Cerebellar cortex (tissue), 1 donor: ENCODE measurements around the gene PPP4C.

Source experiments
- DNase-seq: peaks from one replicate; pipeline ENCODE4 v3.0.0-alpha.2; 2015; ENCODE audit warnings: low spot score

Gene PPP4C

DNA sequence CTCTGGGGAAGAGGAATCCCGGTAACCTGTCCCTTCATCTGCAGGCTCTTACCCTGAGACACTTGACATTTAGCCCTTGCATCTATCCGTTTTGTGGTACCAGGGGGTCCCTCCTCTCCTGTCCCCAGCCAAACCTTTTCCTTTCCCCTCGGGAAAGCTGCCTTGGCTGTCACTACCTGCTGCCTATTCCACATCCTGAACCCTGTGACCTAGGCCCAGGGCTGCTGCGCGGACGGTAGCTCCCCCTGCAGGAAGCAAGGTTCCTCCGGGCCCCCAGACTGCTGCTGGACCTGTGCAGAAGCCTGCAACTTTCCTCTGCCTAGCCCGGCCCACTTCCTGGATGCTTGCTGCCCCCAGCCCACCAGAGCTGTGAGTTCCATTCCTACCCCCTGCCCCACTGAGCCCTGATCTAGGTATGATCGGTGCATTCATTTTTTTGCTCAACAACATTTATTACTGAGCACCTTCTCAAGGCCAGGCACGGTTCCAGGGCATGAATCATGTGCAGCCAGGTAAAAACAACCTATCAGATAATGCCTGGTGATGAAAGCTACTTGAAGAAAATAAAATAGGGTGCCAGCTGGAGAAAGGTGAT is 20.7 kb upstream of the PPP4C start:
- DNase-seq, result peak; percentile 60

DNA sequence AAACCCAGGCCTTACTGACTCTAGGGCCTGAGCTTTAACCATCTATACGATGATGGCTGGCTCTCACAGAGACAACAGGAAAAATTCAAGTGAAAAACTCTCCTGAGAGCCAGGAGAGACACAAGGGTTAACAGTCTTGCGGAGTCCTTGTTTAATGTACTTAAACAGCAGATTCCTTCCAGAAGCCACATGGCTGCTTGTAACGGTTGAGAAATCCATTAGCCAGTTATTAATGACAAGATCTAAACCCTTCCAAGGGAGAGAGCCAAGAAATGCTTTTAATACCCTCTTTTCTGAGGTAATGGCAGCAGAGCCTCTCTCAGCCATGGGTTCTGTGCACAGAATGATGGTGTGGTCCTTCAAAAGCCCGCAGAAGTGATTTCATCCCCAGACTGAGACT is 15.4 kb upstream of the PPP4C start:
- DNase-seq, result no peak

GRCh38 chr16:30060836-30061554 is 14.8 kb upstream of the PPP4C start:
- no peak for DNase-seq

DNA sequence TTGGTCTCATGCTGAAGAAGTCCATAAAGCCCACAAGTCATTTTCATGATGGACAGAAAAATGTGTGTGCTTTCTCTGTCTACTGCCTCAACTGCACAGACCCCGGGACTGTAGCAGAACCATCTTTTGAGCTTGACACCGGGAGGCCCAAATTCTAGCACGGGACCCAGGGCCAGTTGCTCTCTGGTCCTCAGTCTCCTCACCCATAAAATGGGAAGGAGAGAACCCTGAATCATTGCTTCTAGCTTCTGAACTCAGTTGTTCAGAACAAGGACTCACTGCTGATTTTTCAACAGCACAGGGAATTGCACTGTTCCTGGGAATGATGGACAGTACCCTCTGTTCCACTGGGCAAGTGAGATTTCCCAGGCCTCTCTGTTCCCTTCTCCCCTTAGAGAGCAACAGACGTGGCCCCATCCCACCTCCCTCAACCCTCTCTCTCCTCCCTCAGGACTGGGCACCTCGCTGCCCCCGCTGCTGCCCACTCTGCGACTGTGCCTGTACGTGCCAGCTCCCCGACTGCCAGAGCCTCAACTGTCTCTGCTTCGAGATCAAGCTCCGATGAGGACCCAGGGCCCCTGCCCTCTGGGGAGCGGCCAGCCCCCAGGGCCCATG is 12.4 kb upstream of the PPP4C start:
- DNase-seq, result no peak

GRCh38 chr16:30063893-30064728 is 11.7 kb upstream of the PPP4C start:
- peak; percentile 86 for DNase-seq

DNA sequence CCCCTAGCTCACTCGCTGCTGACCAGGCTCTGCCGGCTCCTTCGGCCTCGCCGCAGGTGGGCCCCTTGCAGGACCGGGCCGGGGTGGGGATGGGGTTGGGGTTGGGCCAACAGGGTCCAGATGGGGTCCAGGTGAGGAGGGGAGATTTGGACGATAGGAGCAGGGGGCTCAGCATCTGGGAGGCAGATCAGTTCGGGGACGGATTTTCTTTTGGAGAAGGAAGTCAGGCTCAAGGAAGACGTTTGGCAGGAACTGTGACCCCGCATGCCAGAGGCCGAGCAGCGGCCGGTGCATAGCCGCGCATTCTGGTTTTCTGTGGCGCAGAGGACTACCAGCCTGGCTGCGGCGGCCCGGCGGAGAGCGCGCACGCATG is 11.1 kb upstream of the PPP4C start:
- DNase-seq, result no peak

DNA sequence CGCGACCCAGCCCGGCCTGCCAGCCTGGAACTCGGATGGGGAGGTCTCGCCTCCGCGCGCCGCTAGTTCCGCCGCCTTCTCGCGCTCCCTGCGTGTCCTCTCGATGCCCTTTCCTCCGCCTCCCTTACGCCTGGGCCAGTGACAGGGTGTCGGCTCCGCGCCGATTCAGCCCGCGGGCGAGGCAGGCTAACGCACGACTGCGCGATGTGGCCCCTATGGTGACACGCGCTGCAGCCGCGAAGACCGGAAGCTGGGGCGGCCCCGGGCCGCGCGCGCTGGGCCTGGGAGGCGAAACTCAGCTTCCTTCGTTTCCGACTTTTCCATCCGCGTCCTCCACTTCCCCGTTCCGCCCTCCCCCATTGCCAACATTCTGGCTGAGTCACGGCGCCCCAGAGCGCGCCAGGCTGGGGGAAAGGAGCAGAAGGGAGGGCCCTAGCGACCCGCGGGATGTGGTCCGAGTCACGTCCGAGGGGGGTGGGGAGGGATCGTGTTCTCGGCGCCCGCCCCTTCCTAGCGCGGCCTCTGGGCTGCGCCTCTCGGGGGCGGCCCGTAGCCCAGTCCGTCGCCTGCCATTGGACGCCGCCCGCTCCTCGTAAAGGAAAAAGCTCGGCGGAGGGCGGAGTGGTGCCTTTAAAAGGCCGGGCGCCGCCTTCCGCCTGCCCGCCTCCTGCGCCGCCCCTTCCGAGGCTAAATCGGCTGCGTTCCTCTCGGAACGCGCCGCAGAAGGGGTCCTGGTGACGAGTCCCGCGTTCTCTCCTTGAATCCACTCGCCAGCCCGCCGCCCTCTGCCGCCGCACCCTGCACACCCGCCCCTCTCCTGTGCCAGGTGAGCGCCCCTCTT is 10.5 kb upstream of the PPP4C start, which contains the start of gene ALDOA:
TSS of gene ALDOA (plus strand) at position 659 of the 841 bp plus-strand sequence. CDS start 1,138 bp downstream, outside the sequence.
- peak; percentile 96 for DNase-seq

- no peak for DNase-seq
Observed at GRCh38 chr16:30065943-30066760, 9.6 kb upstream of the PPP4C start.

GRCh38 chr16:30066761-30067583 is 8.8 kb upstream of the PPP4C start:
- DNase-seq, result no peak

- DNase-seq, result no peak
Observed at GRCh38 chr16:30067584-30067916, 8.2 kb upstream of the PPP4C start.

DNA sequence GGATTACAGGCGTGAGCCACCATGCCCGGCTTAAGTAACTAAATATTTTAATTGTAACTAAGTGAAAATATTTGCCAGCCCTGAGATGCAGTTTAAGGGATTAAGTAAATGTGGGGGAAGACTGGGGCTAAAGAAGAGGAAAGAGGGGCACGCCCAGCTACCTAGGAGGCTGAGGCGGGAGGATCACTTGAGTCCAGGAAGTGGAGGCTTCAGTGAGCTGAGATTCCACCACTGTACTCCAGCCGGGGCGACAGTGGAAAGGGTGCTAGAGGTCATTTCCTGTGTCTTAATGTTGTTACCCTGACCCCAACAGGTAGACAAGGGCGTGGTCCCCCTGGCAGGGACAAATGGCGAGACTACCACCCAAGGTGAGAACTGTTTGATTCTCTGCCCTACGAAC is 7.5 kb upstream of the PPP4C start:
- DNase-seq, result no peak

- DNase-seq, result no peak
Observed at GRCh38 chr16:30068750-30069610, 6.8 kb upstream of the PPP4C start.

GRCh38 chr16:30069611-30070462 is 6.0 kb upstream of the PPP4C start:
- DNase-seq, result peak; percentile 0

GRCh38 chr16:30070490-30070889 is 5.3 kb upstream of the PPP4C start:
- DNase-seq, result peak; percentile 8

GRCh38 chr16:30076276-30076791 is 540 bp downstream of the PPP4C start:
- no peak for DNase-seq

GRCh38 chr16:30077656-30078055 is 1.9 kb downstream of the PPP4C start:
- DNase-seq, result no peak

DNA sequence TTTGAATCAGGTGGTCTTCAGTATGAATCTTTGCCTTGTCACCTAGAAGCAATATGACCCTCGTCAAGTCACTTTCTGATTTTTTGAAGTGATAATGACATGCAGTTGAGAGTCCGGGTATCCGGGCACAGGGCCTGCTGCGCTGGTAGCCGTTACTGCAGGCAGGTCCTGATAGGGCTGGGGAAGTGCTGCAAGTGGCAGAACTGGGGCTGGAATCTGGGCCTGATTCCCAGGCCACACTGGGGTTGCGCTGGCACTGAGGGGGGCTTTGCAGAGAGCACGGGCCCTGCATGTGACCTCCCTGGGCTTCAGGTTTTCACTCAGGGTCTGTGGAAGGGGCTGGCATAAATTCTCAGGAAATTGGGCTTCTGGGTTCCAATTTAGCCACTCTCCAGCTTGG is 3.0 kb downstream of the PPP4C start:
- no peak for DNase-seq

DNA sequence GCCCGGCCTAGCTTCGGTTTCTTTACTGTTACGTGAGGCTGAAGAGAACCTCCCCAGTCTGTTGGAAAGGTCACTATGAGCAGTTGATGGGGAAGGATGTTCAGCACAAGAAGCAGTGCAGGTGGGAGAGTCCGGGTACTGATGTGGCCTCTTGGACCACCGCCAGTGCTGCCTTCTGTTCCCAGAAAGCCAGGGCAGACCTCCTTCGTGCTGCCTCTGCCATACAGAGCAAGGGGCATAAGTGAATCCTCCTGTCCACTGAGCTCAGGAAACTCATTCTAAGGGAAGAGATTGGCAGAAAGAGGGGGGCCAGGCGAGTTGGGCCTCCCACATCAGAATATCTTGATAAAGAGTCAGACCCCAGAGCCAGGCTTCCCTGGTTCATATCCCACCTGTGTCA is 3.7 kb downstream of the PPP4C start:
- DNase-seq, result no peak
